Lower leg skin (tissue), 4 donors: ENCODE measurements around the gene CLTB. TPM values are rescaled to one million over a fixed set of nuclear protein-coding genes. Genes with fewer than 3 reads are reported as not detected.

Experiments
- DNase-seq, 2 donors: peaks; one replicate each; pipeline ENCODE4 v3.0.0-alpha.2; 2019; ENCODE audit warnings: low spot score in 2 of 2
- H3K4me3 ChIP-seq: fragments of 200-600 bp; sonication (generic); 2 replicates; pipeline ENCODE4 v1.5.1; 2017; ENCODE audit warnings: mild to moderate bottlenecking, low read depth; ENCODE audit not compliant: poor library complexity, severe bottlenecking
- CTCF ChIP-seq, 3 donors: fragments of 450-650 bp; IDR thresholded peaks; one replicate each; pipeline ENCODE4 v1.5.1; 2016; ENCODE audit warnings: antibody characterized with exemption in 3 of 3, mild to moderate bottlenecking in 3 of 3, moderate library complexity in 2 of 3
- POLR2A ChIP-seq, 2 donors: fragments of 450-650 bp; IDR thresholded peaks; one replicate each; pipeline ENCODE4 v1.6.1; 2016 to 2017; ENCODE audit warnings: antibody characterized with exemption in 2 of 2, mild to moderate bottlenecking in 1 of 2, moderate library complexity in 1 of 2
- WGBS, 2 donors: methylation state at CpG; one replicate each; pipeline ENCODE4 v1.1.5; 2018; 5-methylcytosine and 5-hydroxymethylcytosine counted together
- intact Hi-C: fragments of 100-400 bp; cut with DNase I; formaldehyde crosslinking; loops from one replicate; pipeline ENCODE4 v1.15.0; 2023; ENCODE audit warnings: low total_unique reads
- total RNA-seq, 4 donors: library from RNA; depleted of rRNA; stranded (reverse); fragments of >200 nt; gene quantifications; one replicate each; pipeline ENCODE4 v1.1.0, GENCODE V29; 2016

Gene CLTB
- total RNA-seq, 4 donors from 2014 or later: 707 to 959 (median 743) TPM

- WGBS, 2 donors: 91 to 93% methylated on average over 12 of the region's 12 CpGs
- H3K4me3 ChIP-seq: no peak overlapping the region
- DNase-seq: no peak
- intact Hi-C loops: no loop called here
- TF ChIP-seq CTCF (IDR thresholded peaks at IDR 0.05): no peak
- no peak for TF ChIP-seq POLR2A (IDR thresholded peaks at IDR 0.05)
These were observed 31.3 kb downstream of the CLTB start for GRCh38 chr5:176384991-176385390.

GRCh38 chr5:176384366-176384930 lies 31.9 kb downstream of the CLTB start:
- H3K4me3 ChIP-seq: no peak overlapping the region
- intact Hi-C loops: no loop called here
- TF ChIP-seq CTCF (IDR thresholded peaks at IDR 0.05) (no peak), POLR2A (IDR thresholded peaks at IDR 0.05) (no peak)
- DNase-seq: no peak
- 93% methylated on average over 8 of the region's 8 CpGs for WGBS, 2 donors

DNA sequence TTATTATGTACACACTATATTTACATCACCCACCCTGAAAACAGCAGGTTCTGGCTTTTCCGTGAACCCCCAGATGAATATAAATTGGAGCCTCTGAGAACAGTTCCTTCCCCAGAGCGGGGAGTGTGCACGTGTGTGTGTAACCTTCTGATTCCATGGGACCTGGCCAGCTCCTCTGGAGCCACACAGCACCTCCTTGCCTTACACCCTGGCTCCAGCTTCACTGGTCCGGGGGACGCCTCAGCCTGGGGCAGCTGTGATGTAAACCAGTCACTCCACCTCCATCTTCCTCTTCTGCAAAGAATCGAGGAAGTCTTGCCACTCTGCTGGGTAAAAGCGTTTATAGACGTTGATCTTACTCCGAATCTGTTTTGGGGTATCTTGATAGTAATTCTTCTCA lies 32.4 kb downstream of the CLTB start:
- TF ChIP-seq POLR2A (IDR thresholded peaks at IDR 0.05) (no peak), CTCF (IDR thresholded peaks at IDR 0.05) (no peak)
- no peak for DNase-seq
- H3K4me3 ChIP-seq: no peak overlapping the region
- WGBS, 2 donors: 74 to 78% methylated on average over 9 of the region's 9 CpGs
- intact Hi-C loops: no loop called here

GRCh38 chr5:176383248-176383905 lies 33.0 kb downstream of the CLTB start:
- TF ChIP-seq POLR2A (IDR thresholded peaks at IDR 0.05) (no peak), CTCF (IDR thresholded peaks at IDR 0.05) (no peak)
- 80 to 88% methylated on average over 15 of the region's 15 CpGs for WGBS, 2 donors
- intact Hi-C loops: no loop called here
- H3K4me3 ChIP-seq: no peak overlapping the region
- DNase-seq: no peak

- intact Hi-C loops: no loop called here
- DNase-seq: no peak
- 72 to 89% methylated on average over 3 of the region's 3 CpGs for WGBS, 2 donors
- no peak overlapping the region for H3K4me3 ChIP-seq
- TF ChIP-seq POLR2A (IDR thresholded peaks at IDR 0.05) (no peak), CTCF (IDR thresholded peaks at IDR 0.05) (no peak)
These were observed 33.6 kb downstream of the CLTB start for GRCh38 chr5:176382721-176383120.

- no peak overlapping the region for H3K4me3 ChIP-seq
- WGBS, 2 donors: 75 to 82% methylated on average over 3 of the region's 3 CpGs
- DNase-seq: no peak
- no peak for TF ChIP-seq POLR2A (IDR thresholded peaks at IDR 0.05)
- no peak for TF ChIP-seq CTCF (IDR thresholded peaks at IDR 0.05)
- intact Hi-C loops: no loop called here
These were observed 34.4 kb downstream of the CLTB start for GRCh38 chr5:176381979-176382378.
